T-helper 9 cell (primary cell): ENCODE results near the gene FOXP3.

ENCODE experiments used
- DNase-seq: peaks from one replicate; pipeline ENCODE4 v3.0.0-alpha.2; 2020

The FOXP3 gene

DNA sequence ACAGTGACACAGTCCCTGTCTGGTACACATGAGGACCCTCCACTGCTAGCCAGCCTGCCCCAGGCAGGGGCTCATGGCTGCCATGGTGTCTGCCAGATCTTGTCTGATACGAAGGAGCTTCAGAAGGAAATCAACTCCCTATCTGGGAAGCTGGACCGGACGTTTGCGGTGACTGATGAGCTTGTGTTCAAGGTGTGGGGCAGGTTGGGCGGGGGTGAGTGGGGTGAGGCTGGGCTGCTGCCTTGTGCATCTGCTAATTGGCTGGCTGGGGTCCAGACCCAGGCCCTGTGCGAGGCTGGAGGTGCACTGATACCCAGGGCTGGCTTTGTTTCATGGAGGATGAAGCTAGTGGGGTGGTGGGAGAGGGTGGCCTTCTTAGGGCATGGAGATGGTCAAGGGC is 15.4 kb downstream of the FOXP3 start:
- no peak for DNase-seq

DNA sequence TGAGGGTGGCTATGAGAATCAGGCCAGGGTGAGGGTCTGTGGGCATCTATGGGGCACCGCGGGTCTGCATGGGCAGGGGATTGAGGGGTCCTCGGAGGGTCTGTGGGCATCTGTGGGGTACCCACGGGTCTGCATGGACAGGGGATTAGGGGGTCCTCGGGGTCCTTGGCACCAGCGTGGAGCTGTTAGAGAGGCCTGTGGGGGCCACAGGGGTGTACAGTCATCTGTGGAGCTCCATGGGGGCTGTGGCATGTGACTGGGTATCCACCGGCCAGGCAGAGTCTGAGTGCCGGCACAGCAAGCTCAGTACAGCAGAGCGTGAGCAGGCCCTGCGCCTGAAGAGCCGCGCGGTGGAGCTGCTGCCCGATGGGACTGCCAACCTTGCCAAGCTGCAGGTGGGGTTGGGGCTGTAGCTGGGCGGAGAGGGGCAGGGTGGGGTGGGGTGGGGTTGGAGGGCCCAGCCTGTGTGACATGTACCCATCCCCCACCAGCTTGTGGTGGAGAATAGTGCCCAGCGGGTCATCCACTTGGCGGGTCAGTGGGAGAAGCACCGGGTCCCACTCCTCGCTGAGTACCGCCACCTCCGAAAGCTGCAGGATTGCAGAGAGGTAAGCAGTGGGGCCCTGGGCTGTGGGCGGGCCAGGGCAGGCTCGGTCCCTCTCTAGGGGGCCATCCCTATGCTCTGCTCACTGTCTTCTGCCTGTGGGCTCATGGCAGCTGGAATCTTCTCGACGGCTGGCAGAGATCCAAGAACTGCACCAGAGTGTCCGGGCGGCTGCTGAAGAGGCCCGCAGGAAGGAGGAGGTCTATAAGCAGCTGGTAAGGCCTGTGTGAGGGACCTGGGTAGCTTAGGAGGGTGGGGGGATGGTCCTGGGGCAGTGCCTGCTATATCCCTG is 16.3 kb downstream of the FOXP3 start:
- no peak for DNase-seq

DNA sequence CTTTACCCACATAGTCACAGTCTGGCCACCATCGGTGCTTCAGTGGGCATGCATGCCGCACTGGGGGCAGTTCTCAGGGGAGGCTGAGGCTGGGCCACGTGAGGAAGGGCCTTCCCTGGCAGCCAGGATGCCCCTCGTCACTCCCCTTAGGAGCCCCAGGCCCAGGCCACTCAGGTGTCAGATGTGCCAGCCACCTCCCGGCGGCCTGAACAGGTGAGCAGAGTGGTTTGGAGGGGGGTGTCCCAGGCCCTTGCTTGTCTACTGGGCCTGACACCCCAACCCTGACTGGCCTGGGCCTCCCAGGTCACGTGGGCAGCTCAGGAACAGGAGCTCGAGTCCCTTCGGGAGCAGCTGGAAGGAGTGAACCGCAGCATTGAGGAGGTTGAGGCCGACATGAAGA is 17.2 kb downstream of the FOXP3 start:
- DNase-seq: no peak

DNA sequence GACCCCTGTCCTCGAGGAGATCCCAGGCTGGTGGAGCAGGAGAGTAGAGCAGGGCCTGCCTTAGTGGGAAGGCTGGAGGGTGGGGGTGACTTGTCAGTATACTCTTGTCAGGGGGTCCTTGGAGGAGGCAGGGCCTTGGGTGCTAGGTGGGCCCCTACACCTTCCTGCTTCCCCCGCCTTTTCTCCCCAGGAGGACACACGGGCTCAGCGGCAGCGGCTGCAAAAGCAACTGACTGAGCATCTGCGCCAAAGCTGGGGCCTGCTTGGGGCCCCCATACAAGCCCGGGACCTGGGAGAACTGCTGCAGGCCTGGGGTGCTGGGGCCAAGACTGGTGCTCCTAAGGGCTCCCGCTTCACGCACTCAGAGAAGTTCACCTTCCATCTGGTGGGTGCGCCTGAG is 18.0 kb downstream of the FOXP3 start:
- DNase-seq: no peak

DNA sequence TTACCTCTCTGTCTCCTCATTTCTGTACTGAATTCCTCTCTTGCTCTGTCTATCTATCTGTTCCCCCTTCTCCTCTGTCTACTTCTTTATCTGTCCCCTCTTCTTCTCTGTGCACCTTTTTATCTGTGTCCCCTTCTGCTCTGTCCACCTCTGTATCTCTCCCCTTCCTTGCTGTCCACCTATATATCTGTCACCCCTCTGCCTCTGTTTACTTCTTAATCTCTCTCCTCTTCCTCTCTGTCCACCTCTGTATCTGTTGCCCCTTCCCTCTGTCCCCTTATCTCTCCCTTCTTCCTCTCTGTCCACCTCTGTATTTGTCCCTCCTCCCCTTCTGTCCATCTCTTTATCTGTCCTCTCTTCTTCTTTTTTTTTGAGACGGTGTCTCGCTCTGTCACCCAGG is 20.3 kb downstream of the FOXP3 start:
- DNase-seq: no peak

DNA sequence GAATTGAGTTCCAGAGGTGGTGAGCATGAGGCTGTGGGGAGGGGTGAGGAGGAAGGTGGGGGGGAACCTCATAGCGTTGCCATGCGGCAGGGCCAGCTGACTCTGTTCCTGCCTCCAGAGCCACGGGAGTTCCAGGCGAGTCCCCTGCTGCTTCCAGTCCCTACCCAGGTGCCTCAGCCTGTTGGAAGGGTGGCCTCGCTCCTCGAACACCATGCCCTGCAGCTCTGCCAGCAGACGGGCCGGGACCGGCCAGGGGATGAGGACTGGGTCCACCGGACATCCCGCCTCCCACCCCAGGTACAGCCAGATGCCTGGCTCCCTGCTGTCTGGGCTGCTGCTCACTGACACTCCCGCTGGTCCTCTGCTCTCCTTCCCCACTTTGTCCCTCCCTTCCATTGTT is 21.3 kb downstream of the FOXP3 start:
- no peak for DNase-seq

DNA sequence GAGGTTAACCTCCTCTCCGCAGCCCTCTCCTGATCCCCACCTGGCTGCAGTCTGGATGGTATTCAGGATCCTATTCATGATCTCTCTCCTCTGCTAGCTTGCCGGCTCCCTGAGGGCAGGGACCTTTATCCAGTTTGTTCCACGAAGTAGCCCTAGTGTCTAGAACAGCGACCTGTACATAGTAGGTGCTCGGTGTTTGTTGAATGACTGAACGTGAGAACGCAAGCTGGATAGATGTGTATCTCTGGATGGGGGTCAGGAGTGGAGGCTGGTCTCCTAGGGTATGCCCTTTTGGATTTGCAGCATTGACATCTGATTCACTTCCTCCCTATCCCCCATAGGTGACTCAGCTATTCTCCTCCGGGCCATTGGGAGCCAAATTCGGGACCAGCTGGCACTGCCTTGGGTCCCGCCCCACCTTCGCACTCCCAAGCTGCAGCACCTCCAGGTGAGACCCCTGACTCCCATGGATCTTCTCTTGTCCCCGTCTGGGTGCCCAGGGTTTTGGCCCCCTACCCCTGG is 21.9 kb downstream of the FOXP3 start:
- no peak for DNase-seq

DNA sequence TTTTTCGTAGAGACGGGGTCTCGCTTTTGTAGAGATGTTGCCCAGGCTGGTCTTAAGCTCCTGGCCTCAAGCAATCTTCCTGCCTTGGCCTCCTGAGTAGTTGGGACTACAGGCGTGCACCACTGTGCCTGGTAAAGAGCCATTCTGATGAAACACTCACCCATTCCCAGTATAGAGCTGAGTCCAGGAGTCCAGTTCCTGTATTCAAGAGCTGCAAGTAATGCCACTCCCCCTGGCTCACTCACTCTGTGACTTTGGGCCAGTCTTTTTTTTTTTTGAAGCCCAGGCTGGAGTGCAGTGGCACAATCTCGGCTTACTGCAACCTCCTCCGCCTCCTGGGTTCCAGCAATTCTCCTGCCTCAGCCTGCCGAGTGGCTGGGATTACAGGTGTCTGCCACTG is 25.8 kb downstream of the FOXP3 start:
- DNase-seq: no peak

DNA sequence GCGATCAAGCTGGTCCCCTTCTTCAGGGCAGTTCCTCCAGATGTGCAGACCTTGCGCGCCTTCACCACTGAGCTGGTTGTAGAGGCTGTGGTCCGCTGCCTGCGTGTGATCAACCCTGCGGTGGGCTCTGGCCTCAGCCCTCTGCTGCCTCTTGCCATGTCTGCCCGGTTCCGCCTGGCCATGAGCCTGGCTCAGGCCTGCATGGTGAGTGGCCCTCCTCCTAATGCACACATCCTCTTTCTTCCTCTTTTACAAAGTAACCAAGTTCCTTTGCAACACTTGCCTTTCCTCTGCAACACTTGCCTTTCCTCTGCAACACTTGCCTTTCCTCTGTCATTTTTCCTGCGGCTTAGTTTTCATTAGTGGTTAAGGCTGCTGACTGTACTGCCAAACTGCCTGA is 27.4 kb downstream of the FOXP3 start:
- DNase-seq: no peak

DNA sequence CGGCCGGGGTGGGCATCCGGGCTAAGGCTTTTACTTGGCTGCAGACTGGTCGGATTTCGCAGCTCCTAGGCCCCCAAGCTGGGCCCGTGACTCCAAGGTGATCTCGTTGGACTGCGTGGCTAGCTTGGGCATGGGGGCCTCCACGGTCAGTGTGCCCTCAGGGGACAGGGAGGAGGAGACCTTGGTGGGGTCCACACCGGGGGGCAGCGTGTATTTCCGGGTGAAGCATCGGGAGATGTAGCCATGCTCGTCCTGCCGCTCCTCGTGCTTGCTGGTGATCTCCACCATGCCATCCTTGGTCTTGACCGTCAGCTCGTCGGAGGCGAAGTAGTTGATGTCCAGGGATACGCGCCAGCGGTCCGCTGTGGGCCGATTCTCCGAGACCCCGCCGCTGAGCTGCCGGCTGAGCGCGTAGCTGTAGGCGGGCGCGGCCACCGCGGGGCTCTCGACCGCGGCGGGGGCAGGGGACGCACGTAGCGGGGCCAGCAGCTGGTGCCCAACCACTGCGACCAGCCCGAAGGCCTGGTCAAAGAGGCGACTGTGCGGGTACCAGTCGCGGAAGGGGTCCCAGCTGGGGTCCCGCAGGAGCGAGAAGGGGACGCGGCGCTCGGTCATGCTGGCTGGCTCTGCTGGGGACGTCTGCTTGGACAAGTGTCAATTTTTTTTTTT is 30.5 kb downstream of the FOXP3 start:
- DNase-seq: no peak

DNA sequence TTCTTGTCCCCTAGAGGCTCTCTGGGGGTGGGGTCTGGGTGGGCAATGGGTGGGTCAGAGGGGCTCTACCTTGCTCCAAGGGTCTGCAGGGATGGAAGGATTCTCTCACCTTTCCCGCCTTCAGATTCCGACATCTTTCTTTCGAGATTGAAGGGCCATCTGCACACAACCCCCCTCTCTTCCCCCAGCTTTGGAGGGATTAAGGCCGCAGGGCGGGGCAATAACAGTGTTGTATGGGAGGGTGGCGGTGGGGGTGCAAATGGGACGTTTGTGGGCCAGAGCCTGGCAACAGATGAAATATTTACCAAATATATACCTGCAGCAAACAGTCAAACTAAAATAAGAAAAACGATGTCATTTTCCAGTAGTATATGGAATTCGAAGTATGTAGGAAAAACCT is 31.3 kb downstream of the FOXP3 start, which contains the start of gene CACNA1F:
CACNA1F (minus strand) TSS at position 165 of the 400 bp plus-strand sequence; CDS start at position 134, 31 bp downstream.
- no peak for DNase-seq

DNA sequence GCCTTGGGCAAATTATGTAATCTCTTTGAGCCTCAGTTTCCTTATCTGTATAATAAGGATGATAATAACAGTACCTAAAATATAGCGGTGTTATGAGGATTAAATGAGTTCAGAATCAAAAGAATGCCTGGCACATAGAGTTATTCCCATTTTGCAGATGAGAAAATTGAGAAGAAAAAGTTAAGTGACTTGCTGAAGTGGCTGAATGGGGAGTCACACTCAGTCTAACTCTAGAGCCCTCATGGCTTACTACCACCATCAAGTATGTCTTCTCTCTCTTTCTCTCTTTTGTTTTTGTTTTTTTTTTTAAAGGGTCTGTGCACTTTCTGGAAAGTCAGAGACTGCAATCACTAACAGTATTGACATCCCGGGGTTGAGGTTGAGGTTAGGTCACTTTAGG is 32.0 kb downstream of the FOXP3 start:
- DNase-seq: no peak

DNA sequence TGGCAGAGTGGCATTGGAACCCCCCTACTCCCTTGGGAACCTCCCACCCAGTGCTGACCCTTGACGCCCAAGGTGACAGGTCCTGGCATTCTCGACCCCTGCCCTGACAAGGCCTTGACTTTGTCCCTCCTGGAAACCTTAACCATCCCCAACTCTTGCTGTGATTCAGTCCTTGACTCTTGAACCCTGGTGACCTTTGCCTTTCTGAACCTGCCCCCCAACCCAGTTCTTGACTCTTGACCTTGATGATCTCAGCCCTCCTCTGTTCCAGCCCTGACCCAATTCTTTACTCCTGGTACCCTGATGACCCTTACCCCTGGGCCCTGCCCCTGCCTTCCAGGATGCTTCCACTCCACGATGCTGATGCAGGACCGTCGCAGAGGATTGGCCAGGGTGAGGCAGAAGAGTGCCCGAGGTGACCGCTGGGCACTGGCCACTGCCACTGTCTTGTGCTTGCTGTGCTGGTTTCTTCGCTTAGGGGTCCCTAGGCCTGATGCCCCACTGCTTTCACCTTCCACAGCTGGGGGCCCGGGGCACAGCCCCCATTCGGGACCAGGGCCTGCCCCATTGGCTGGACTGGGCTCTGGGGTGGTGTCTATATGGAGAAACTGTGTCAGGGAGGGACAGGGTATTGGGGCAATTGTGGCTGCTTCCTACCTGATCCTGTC is 33.0 kb downstream of the FOXP3 start:
- DNase-seq: no peak

DNA sequence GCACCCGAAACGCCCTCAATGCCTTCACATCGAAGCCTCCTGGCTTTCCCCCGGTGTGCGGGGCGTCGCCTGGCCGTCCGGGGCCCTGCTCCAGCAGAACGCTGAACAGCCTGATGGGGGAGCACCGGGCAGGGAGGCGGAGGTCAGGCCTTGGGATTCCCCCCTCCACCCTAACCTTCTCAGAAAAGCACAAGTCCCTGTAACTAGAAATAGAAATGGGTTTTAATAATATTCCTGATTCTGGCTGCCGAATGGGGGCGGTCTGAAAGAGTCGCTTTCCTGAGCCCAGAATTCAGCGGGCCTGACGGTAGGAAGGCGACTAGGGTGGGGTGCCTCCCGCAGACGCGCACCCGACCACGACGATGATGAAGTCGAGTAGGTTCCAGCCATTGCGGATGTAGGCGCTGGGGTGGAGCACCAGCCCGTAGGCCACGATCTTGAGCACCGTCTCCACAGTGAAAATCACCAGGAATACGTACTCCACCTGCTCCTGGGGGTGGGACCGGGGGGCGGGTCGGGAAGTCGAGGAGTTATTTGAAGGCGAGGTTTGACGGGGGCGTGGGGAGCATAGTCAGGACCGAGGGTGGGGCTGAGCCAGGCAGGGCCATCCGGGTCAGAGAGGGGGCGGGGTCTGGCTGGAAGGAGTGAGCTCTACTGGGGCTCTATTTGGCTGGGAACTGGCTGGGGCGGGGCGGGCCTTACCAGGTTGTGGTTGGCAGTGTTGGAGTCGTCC is 33.8 kb downstream of the FOXP3 start:
- DNase-seq: peak; percentile 31

DNA sequence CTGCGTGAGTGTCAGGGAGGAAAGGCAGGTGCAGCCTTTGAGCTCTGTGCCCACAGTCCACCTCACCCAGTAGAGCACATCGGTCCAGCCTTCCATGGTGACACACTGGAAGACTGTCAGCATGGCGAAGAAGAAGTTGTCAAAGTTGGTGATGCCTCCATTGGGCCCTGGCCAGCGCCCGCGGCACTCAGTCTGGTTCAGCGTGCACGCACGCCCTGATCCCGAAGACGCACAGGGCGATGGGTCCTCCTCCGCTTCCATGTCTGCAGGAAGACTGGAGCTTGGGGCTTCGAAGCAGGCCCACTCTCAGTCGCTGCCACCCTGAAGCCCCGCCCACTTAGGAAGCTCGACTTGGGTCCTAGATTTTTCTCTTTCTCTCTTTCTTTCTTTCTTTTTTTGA is 36.3 kb downstream of the FOXP3 start:
- DNase-seq: no peak

DNA sequence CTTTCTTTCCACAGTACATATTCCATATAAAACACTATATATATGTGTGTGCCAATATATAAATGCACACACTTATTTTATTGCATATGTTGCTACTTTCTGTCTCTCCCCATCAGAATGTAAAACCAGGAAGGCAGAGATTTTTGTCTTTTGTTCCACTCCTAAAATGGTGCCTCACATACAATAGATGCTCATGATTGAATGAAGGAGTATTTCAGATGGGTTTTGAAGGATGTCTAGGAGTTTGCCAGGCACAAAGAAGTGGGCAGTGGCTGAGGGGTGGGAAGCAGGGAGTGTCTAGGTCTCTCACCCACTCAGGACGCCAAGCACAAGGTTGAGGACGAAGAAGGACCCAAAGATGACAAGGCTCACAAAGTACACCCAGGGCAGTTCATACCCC is 36.8 kb downstream of the FOXP3 start:
- DNase-seq: no peak

DNA sequence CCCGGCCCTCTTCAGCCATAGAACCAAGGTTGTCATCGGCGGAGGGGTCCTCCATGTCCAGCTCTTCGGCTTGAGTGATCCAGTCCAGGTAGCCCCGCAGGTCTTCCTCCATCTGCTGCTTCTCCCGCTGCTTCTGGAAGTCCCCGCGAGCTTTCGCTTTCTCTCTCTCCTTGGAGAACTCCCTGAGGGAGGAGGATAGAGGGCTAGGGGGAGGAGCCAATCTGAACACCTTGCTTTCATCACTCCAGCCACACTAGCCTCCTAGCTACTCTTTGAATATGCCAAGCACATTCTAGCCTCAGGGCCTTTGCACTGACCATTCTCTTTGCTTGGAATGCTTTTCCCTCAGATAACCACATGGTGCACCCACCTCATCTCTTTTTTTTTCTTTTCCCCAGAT is 37.6 kb downstream of the FOXP3 start:
- DNase-seq: no peak

DNA sequence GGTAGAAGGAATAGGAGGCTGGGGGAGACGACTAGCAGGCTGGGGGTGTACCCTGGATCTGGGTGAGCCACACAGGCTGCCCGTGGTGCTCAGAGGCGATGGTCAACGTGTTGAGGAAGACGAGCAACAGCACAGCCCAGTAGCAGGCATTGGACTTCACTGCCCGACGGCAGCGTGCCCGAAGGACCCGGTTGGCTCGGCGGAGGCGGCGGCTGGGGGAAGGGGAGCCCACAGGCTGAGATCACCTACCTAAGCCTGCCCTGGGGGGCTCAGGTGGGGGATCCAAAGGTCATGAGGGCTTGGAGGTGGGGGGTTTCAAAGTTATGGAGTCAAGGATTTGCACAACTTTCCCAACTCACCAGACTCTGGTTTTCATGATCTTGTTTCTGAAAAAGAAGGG is 38.7 kb downstream of the FOXP3 start:
- DNase-seq: no peak

DNA sequence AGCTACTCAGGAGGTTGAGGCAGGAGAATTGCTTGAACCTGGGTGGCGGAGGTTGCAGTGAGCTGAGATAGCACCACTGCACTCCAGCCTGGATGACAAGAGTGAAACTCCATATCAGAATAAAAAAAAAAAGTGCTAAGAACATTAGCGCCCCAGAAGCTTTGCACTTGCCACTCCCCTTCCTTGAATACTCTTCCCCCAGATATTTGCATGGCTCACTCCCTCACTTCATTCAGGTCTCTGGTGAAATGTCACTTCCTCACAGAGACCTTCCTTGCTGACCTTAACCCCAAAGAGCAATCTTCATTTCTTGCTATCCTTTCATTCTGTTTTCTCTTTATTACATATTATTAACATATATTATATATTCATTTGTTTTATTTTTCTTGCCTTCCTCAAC is 42.6 kb downstream of the FOXP3 start:
- DNase-seq: no peak

DNA sequence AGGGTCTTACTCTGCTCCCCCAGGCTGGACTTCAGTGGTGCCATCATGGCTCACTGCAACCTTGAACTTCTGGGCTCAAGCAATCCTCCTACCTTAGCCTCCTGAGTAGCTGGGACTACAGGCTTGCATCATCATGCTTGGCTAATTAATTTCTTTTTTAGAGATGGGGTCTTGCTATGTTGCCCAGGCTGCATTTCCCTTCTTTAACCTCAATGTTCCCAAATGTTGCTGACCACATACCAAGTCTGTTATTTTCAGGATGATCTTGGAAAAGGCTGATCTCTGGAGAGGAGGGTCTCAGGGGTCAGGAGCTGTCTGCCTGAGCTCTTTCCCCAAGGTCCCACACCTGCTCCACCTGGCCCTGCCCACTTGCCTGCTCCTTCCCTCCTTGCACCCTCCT is 44.4 kb downstream of the FOXP3 start:
- DNase-seq: no peak

DNA sequence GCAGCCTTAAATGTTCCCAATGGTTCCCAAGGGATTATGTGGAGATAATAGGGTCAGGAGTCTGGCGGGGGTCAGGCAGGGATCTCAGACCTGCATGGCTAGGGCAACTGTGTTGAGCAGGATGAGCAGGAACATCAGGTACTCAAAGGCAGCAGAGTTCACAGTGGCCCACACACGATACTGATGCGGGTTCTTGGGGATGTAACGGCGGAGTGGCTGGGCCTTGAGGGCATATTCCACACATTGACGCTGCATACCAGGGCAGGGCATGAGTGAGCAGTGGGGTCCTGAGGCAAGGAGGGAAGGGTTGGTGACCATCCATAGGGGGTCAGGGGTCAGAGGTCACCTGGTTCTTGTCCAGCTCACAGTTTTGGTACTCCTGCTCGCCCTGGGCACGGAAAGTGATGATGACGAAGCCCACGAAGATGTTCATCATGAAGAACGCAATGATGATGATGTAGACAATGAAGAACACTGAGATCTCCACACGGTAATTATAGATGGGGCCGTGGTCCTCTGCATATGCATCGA is 49.4 kb downstream of the FOXP3 start:
- no peak for DNase-seq

DNA sequence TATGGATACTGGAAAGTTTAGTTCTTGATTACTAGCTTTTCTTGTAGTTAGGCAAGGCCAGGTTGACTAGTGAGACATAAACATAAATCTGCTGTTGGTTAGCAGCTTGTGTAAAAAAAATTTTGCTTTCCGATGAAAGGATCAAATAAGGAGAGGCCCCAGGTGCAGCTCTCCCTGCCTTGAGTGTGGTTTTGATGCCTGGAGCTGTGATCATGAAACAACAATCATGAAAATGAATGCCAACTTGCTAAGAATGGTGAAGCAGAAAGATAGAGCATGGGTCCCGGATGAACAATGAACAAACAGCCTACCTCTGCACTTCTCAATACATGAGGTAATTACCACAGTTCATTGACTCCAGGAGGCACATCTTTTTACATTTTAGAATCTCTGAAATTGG is 50.1 kb downstream of the FOXP3 start:
- DNase-seq: no peak

DNA sequence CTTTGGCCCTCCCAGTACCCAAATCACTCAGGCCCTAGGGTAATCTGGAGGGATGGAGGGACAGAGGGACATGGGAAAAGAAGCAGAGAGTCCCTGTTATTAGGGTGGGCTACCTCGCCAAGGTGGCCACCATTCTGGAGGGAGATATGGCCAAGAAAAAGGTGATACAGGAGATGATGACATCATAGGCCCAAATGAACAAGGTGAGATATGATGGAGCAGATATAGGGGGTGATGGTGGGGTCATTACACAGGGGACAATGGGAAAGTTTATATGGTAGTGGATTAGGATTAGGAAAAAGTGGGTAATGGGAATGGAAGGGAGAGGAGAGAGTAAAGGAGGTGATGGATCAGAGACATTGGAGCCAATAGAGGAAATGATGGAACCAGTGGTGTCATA is 51.6 kb downstream of the FOXP3 start:
- DNase-seq: no peak
